GM19467 (cell line): ENCODE results near the gene CBFB.

ENCODE experiments used
- ATAC-seq: cut with Tn5 transposase; IDR thresholded peaks from one replicate; pipeline ENCODE4 v1.9.1; 2021; ENCODE audit warnings: mild to moderate bottlenecking, moderate library complexity; ENCODE audit not compliant: unreplicated experiment

CBFB gene

DNA sequence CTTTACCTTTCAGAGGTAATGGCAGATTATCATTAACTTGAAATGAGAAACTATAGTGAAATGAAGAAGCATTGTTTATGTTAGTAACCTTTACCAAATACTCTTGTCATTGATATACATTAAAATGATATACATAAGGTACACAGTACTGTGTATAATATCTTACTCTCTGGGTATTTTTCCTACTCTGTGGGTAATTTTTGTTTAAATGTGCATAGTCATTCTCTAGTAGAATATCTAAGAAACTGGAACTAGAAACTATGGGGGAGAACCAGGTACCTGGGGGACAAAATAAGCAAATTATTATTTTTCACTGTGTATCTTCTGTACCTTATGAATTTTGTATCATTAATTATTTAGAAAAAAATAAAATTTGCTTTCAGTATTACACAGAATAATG is 60.2 kb downstream of the CBFB start:
- no peak for ATAC-seq

DNA sequence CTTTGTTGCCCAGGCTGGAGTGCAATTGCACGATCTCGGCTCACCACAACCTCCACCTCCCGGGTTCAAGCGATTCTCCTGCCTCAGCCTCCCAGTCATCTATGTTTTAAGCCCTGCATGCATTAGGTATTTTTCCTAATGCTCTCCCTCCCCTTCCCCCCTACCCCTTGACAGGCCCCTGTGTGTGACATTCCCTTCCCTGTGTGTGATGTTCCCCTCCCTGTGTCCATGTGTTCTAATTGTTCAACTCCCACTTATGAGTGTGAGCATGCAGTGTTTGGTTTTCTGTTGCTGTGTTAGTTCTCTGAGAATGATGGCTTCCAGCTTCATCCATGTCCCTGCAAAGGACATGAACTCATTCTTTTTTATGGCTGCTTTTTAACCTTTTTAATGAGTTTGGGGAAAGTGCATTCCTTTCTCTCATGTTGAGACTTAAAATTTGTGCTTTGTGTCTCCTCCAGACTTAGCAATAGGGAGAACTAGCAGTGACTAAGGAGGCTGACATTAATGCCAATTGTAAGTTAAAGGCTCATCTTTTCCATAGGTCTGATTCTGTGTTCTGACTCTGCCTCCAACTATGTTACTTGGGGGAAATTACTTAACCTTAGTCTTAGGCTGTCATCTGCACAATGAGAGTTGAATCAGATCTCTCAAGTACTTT is 63.1 kb downstream of the CBFB start:
- ATAC-seq: no peak

DNA sequence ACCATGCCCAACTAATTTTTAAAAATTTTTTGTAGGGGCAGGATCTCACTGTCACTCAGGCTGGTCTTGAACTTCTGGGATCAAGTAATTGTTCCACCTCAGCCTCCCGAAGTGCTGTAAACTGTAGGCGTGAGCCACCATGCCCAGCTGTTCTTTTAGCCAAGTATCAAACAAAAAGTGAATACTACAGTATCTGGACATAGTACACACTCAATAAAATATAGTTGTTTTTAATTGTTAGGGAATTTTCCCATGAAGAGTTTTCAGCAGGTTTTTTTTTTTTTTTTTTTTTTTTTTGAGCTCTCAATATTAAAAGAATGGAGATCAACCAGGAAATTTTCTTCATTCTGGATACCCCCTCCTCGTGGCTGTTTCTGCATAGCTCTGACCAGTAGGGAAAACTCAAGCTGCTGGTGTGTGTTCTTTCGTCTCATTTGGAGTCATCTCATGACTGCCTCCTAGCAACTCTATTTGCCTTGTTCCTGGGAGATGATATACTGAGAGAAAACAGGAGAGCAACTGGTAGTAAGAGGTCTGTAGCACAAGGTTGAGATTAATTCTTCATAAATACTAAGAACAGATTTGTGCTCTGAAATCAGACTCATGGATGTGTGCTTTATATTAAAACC is 64.3 kb downstream of the CBFB start:
- ATAC-seq: no peak

DNA sequence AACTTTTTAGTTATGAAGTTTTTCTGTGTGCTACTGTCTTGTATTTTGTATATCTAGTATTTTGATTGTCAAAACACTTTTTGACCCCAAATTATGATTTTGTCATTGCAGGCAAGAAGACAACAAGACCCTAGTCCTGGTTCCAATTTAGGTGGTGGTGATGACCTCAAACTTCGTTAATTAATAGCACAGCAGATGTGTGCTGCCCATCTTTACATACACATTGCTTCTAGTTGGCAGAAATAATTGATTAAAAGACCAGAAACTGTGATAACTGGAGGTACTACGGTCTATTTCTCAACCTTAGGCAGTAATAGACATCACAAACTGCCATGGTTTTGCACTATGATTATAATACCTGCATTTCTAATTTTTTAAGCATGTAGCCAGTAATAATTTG is 69.7 kb downstream of the CBFB start:
- ATAC-seq: no peak

DNA sequence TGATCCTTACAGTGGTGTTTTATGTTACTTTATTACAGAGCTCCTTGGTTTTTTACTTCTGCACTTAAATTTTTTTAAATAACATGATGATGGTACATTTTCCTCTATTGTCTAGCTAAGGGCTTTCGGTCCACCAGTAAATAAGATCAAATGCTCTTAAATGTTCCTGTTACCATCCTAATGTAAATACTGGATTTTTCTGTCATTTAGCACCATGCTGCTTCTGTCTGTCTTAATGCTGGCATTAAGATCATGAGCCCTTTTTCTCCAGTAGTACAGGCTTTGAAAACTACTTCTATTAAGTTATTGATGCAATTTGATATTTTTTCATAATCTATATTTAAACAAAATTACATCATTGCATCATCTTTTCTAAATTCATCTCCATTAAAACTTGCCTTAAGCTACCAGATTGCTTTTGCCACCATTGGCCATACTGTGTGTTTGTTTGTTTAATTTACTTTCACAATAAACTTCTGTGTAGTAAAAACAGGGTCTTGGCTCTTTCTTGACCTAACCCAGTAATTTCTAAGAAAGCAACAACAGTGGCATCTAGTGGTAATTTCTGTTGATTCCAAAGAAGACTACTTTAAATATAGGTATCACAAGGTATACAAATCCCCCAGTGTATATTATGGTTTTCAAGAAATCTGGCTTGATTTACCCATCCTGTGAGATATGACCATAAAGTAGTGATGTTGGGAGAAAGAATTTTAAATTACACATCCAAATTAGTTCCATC is 71.8 kb downstream of the CBFB start:
- no peak for ATAC-seq

DNA sequence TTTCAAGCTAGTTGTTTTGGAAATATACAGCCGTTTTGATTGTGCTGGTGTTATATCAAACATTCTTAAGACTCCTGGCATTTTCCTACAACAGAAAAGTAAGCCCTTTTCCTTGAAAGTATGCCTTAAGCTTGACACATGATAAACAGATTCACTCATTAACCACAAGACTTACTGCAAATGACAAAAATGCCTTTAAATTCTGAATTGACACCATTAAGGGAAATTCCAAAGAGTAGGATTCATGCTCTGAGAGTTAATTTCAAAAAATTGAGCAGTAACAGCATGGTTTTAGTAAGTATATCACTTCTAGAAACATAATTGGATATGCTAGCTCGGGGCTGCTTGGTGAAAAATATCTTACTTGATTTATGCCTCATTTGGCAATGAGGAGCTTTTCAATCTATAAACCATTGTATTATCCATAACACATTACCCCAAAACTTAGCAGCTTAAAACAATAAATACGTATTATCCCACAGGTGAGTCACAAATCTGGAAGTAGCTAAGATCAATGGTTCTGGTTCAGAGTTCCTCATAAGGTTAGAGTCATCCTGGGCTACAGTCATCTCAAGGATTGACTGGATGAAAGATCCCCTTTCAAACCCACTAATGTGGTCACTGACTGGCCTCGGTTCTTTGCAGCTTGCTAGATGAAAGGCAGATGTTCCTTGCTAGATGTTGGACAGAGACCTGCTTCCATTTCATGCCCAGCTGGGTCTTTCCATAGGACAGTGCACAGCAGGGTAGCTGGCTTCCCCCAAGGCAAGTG is 72.5 kb downstream of the CBFB start:
- no peak for ATAC-seq

DNA sequence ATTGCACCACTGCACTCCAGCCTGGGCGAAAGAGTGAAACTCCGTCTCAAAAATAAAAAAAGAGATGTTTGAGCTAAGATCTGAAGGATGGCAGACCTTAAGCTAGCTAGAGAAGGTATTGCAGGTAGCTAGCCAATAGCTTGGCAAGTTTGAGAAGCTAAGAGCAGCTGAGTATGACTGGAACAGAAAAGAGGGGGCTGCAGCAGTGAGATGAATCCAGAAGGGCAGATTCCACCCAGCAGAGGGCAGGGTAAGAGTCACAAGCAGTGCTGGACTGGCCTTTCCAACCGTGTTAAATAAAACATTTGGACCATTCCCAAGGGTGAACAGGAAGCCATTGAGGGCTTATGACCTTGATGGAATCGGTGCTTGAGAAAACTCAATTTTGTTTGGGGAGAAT is 75.1 kb downstream of the CBFB start:
- no peak for ATAC-seq

DNA sequence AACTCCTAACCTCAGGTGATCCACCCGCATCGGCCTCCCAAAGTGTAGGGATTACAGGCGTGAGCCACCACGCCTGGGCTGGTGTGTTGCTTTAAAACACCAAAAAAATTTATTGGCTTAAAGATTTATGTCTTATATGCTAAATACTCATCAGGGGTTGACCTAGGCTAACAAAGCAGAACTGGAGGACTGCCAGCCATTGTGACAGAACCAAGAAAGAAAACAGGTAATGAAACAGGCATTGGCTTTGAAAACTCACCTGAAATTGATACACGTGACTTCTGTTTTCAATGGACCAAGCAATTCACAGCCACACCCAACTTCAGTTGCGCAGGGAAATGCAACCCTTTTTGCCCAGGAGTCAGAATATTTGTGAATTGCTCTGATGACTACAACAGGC is 75.9 kb downstream of the CBFB start:
- ATAC-seq: no peak

DNA sequence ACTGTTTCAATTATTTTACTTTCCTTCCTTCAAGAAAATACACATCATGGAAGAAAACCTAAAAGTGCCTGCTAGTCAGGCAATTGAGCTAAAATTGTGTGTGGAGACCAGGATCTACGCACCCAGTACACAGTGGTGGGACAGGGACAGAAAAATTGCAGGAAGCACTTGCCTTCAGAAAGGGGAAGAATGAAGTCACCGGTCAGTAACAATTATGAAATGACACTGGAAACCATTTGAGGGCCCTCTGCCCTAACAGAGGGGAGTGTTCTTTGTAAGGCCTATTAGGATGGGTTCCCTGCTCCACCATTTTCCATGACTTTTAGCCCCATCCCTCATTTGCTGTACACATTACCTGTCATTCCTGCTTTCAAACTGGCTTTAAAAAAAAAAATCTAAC is 76.3 kb downstream of the CBFB start:
- no peak for ATAC-seq

DNA sequence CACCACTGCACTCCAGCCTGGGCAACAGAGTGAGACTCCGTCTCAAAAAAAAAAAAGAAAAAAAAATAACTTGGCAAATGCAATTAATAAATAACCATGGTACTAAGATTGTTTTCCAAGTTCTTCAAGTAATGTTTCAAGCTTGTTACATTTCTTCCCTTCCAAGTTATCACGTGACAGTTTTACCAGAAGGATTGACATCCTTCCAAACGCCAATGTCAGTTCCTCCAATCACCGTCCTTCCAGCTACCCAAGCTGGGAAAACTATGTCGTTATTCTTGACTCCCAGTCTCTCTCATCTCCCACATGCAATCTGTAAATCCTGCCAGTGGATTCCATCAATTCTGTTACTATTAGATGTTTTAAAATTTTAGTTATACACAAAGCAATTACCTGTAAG is 76.9 kb downstream of the CBFB start:
- no peak for ATAC-seq

DNA sequence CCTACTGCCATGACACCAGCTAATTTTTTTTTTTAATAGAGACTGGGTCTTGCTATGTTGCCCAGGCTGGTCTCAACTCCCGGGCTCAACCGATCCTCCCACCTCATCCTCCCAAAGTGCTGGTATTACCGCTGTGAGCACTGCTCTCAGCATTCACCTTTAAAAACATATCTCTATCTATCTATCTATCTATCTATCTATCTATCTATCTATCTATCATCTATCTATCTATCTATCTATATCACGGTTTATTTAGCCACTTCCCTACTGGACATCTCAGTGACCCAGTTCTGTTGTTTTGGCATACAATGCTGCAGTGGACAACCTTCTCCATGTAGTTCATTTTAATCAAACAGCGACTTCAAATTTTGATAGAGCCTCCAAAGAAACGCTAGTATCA is 79.5 kb downstream of the CBFB start:
- no peak for ATAC-seq

DNA sequence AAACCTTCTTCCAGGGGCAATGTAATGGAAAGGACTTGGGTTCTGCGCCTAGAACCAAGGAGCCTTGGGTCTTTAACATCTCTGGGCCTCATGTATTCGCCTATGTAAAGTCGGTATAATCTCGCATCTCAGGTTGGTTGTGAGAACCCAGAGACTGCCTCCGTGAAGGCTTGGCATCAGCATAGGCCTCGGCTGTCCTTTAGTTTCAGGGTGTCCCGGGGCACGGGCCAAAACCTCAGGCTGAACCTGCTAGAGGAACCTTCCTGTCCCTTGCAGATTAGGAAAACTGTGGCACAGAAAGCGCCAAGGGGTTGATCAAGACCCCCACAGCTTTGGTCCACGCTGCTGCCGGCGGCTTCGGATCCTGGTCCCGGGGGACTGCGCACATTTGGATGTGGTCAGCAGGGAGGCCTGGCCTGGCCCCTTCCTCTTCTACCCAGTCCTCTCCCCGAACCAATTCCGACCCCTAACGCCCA is 80.0 kb downstream of the CBFB start:
- no peak for ATAC-seq

DNA sequence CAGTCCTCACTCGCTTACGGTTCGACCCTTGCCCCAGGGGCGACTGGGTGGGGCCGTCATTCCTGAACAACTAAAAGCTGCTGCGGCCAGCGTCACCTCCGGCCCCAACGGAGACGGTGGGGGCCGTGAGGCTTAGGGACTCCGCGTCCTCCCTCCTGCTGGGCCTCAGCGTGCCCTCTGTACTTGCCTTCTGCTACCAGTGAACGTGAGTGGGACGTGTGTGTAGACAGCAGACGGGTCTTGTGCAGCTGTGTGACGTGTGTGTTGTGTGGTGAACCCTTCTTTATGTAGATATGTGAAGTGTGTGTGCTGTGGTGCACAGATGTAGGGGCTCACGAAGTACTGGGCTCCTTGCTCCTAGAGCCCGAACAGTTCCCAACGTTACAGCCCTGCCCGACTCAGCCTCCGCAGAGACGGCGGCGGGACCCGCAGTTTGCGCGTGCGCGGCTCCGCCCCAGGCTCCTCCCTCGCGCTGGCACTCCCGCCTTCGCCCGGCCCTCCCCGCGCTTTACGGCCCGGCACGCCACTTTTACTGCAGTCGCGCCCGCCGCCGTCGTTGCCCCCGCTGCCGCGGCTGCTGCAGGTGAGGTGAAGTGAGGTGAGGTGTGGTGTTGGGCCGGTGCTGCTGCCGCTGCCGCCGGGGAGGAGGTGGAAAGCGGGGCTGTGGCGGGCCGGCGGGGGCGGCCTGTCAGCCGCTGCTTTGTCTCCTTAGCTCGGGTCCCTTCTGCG is 80.6 kb downstream of the CBFB start, which contains the start of gene PHAF1:
Gene PHAF1 (plus strand): TSS at position 535 of the 729 bp plus-strand sequence. CDS start 235 bp downstream, outside the sequence.
- peak; percentile 76 for ATAC-seq

DNA sequence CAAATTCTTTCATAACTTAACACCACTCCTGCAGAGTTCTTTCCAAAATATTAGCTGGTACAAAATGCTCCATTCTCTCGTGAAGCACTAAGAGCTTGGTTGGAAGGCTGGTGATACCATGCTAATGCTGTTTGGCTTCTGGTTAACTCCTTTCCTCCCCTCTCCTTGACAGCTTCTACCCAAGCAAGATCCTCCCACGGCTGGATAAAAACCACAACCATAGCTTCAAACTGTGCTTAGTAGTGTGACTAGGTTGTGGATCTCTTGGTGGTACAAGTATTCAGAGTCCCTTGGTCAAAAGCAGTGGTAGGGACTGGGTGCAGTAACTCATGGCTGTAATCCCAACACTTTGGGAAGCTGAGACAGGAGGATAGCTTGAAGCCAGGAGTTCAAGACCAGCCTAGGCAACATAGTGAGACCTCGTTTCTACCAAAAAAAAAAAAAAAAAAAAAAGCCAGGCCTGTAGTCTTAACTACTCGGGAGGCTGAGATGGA is 83.0 kb downstream of the CBFB start:
- ATAC-seq: no peak

DNA sequence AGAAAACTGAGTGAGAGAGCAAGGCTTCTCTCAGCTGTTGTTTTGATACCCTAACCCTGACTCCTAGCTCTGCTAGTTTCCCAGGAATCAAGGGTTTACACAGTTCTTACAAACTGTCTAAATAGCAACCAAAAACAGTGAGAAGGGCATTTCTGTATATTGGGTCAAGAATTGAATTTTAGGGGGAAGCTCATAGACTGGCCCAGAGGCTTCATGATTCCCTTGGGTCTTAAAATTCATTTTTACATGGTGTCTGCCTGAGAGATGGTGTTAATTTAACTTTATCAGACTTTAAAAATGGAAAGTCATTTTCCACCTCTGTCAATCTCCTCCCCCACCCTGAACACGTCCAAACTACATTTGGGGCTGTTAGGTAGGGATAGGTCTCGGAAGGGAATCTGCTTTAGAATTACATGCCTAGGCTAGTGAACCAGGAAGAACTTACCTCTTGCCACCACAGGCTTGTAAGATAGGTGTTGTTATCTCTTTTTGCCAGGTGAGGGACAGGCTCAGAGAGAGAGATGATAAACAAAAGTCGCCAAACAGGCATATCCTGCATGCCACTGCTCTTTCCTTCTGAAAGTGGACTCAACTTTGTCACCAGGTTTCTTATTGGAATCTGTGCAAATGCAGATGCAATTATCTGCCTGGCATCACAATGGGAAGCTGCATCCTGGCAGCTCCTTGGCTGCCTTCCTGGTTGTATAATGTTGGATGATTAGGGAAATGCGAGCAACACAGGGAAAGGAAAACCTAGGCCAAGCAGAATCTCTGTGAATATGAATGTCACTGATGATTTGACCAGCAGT is 83.8 kb downstream of the CBFB start:
- no peak for ATAC-seq

DNA sequence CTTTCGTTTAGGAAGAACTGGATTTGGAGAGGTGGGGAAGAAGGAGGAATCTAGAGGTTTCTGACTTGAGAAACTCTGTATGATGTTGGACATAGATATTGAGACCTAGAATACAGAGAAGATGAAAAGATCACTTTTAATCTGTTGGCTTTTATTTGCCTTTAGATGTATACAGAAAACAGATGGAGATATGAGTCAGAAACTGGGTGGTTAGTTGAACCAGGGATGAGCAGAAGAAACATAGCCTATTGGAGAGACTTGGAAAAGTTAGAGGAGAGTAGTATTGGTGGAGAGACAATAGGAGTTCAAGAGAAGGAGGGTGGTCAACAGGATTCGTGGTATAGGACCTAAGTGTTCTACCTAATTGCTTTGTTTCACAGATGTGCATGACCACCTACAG is 85.8 kb downstream of the CBFB start:
- ATAC-seq: no peak

DNA sequence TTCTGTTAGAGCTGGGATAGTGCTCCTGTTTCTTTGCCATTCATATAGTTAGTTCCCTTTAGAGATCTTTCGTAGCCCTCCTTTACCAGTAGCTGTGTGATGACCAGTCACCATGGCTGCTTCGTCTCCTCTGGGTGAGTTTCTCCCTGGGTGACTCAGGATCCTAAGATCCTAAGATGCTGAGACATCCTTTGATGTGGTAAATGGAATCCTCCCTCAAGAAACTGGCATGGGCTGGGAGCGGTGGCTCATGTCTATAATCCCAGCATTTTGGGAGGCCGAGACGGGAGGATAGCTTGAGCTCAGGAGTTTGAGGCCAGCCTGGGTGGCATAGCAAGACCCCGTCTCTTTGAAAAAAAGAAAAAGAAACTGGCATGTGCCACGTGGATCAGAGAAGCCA is 86.7 kb downstream of the CBFB start:
- ATAC-seq: no peak

DNA sequence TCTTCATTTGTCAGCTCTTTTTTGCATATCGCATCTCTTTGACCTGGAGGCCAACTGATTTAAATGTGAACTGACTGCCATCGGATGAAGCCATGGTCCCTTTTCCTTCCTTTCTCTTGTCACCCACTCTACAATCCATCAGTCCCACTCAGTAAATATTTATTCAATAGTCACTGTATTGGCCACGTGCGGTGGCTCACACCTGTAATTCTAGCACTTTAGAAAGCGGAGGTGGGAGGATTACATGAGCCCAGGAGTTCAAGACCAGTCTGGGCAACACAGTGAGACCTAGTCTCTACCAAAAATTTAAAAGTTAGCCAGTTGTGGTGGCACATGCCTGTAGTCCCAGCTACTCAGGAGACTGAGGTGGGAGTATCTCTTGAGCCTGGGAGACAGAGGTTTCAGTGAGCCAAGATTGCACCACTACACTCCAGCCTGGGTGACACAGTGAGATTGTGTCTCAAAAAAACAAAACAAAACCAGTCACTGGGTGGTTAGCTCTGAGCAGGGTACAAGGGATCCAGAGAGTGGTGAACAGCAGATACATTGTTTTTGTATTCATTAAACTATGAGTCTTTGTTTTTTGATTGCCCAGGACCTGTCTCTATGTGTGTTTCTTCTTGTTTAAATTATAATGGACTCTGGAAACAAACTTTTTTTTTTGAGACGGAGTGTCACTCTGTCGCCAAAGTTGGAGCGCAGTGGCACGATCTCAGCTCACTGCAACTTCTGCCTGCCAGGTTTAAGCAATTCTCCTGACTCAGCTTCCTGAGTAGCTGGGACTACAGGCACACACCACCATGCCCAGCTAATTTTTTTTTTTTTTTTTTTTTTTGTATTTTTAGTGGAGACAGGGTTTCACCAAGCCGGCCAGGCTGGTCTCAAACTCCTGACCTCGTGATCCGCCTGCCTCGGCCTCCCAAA is 87.7 kb downstream of the CBFB start:
- no peak for ATAC-seq

DNA sequence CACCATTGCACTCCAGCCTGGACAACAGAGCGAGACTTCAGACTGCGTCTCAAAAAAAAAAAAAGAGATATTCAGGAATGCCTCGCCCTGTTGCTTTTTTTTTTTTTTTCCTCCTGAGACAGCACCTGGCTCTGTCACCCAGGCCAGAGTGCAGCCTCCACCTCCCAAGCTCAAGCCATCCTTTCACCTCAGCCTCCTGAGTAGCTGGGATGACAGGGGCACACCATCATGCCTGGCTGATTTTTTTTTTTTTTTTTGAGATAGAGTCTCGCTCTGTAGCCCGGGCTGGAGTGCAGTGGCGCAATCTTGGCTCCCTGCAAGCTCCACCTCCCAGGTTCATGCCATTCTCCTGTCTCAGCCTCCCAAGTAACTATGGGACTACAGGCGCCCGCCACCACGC is 88.8 kb downstream of the CBFB start:
- ATAC-seq: no peak
